Activated CD4-positive, CD25-positive, alpha-beta regulatory T cell treated with anti-CD3 and anti-CD28 coated beads, Interleukin-2, amount 50 U/mL, for 24 hours (primary cell): Measurements from ENCODE around the gene C9orf78.
A peak's percentile ranks its signal among the peaks of the same experiment; 100 is the strongest.
"Not testable (repeated sequence)": the region's sequence is repeated elsewhere in the genome, so short reads cannot be mapped to it uniquely, and the experiment has no call there.

Experiments
- ATAC-seq, 2 donors: fragments of 150-1000 bp; cut with Tn5 transposase; one replicate each; pipeline ENCODE4 v1.10.0; 2021; ENCODE audit warnings: mild to moderate bottlenecking in 1 of 2, moderate library complexity in 1 of 2

Gene C9orf78

GRCh38 chr9:129810116-129810515, 25.0 kb downstream of the C9orf78 start:
- no peak for ATAC-seq

GRCh38 chr9:129809346-129809745, 25.7 kb downstream of the C9orf78 start:
- ATAC-seq, result no peak

- ATAC-seq, result no peak
Measured at GRCh38 chr9:129806061-129806460, 29.0 kb downstream of the C9orf78 start.

GRCh38 chr9:129803676-129804060, 31.4 kb downstream of the C9orf78 start:
- ATAC-seq, result no peak

- ATAC-seq, result peak; percentile 94
Measured at GRCh38 chr9:129802833-129803675, 32.0 kb downstream of the C9orf78 start, which contains the start of gene TOR1B. TOR1B (plus strand) TSS chr9:129803184; CDS start chr9:129803213, 29 bp downstream.

- no peak for ATAC-seq
Measured at GRCh38 chr9:129801504-129801903, 33.6 kb downstream of the C9orf78 start.

GRCh38 chr9:129798973-129799372, 36.1 kb downstream of the C9orf78 start:
- no peak for ATAC-seq

GRCh38 chr9:129796029-129796428, 39.0 kb downstream of the C9orf78 start:
- not testable (repeated sequence) for ATAC-seq

- no peak for ATAC-seq
Measured at GRCh38 chr9:129794549-129794948, 40.5 kb downstream of the C9orf78 start.

GRCh38 chr9:129786481-129786880, 48.6 kb downstream of the C9orf78 start:
- ATAC-seq, result no peak

GRCh38 chr9:129785866-129786265, 49.2 kb downstream of the C9orf78 start:
- ATAC-seq, result no peak

GRCh38 chr9:129784970-129785369, 50.1 kb downstream of the C9orf78 start:
- ATAC-seq, result not testable (repeated sequence)

- ATAC-seq, result peak; percentile 90 to 91
Measured at GRCh38 chr9:129783516-129784361, 51.3 kb downstream of the C9orf78 start.

- ATAC-seq, result no peak
Measured at GRCh38 chr9:129781981-129782380, 53.1 kb downstream of the C9orf78 start.

GRCh38 chr9:129781131-129781530, 53.9 kb downstream of the C9orf78 start:
- ATAC-seq, result no peak

GRCh38 chr9:129779560-129780190, 55.4 kb downstream of the C9orf78 start:
- ATAC-seq, result no peak

- ATAC-seq, result no peak
Measured at GRCh38 chr9:129778469-129778868, 56.6 kb downstream of the C9orf78 start.

GRCh38 chr9:129777769-129778130, 57.3 kb downstream of the C9orf78 start:
- ATAC-seq, result no peak
